Activated CD4-positive, alpha-beta T cell treated with anti-CD3 and anti-CD28 coated beads, Interleukin-2, Interleukin-4, amounts not matched to agents 100 ng/mL and 50 ng/mL, durations not matched to agents 16 hours and 8 hours (primary cell): Measurements from ENCODE around the gene BUB1B.

ENCODE experiments used
- DNase-seq: peaks from one replicate; pipeline ENCODE4 v3.0.0-alpha.2; 2020; ENCODE audit warnings: low spot score

Gene BUB1B

GRCh38 chr15:40255033-40255432 lies 94.2 kb downstream of the BUB1B start:
- DNase-seq, result no peak

GRCh38 chr15:40256638-40257235 lies 95.9 kb downstream of the BUB1B start:
- DNase-seq, result no peak

- DNase-seq, result no peak
Measured at GRCh38 chr15:40257656-40258450, 97.0 kb downstream of the BUB1B start.

- no peak for DNase-seq
Measured at GRCh38 chr15:40258544-40258943, 97.7 kb downstream of the BUB1B start.

- DNase-seq, result no peak
Measured at GRCh38 chr15:40259021-40259420, 98.2 kb downstream of the BUB1B start.

GRCh38 chr15:40263024-40263754 lies 102.3 kb downstream of the BUB1B start:
- DNase-seq, result no peak

GRCh38 chr15:40264321-40265153 lies 103.7 kb downstream of the BUB1B start:
- DNase-seq, result no peak

- DNase-seq, result no peak
Measured at GRCh38 chr15:40265355-40265754, 104.5 kb downstream of the BUB1B start.

- DNase-seq, result no peak
Measured at GRCh38 chr15:40265875-40266274, 105.0 kb downstream of the BUB1B start.

- DNase-seq, result no peak
Measured at GRCh38 chr15:40266828-40267304, 106.0 kb downstream of the BUB1B start.

- DNase-seq, result no peak
Measured at GRCh38 chr15:40267670-40268069, 106.8 kb downstream of the BUB1B start.

GRCh38 chr15:40269604-40270003 lies 108.7 kb downstream of the BUB1B start:
- DNase-seq, result no peak

- no peak for DNase-seq
Measured at GRCh38 chr15:40270246-40270995, 109.6 kb downstream of the BUB1B start.
